Heart right ventricle (tissue), 16 donors: ENCODE data around the gene MYO1F. TPM values are rescaled to one million over a fixed set of nuclear protein-coding genes. Genes with fewer than 3 reads are reported as not detected.
A peak's percentile ranks its signal among the peaks of the same experiment; 100 is the strongest.

Source experiments
- ATAC-seq, 8 donors: fragments of 200-7000 bp; cut with Tn5 transposase; one replicate each; pipeline ENCODE4 v1.9.1; 2020; ENCODE audit warnings: mild to moderate bottlenecking in 8 of 8, moderate library complexity in 8 of 8, moderate number of reproducible peaks in 1 of 8
- DNase-seq, 2 donors: peaks; one replicate each; pipeline ENCODE4 v3.0.0-alpha.2; 2020
- H3K27ac ChIP-seq, 10 donors: fragments of 200-600 bp; sonication (generic) in 2 of 10; one replicate each; pipeline versions ENCODE4 v1.5.0 to v1.8.0; 2020 to 2022; ENCODE audit warnings: mild to moderate bottlenecking in 3 of 10
- H3K27me3 ChIP-seq, 7 donors: fragments of 200-600 bp; one replicate each; pipeline ENCODE4 v1.8.0; 2021 to 2022; ENCODE audit warnings: mild to moderate bottlenecking in 2 of 7
- H3K36me3 ChIP-seq, 9 donors: fragments of 200-600 bp; sonication (generic) in 1 of 9; one replicate each; pipeline versions ENCODE4 v1.5.0 to v1.8.0; 2020 to 2022; ENCODE audit warnings: mild to moderate bottlenecking in 2 of 9
- H3K4me1 ChIP-seq, 9 donors: fragments of 200-600 bp; sonication (generic) in 1 of 9; one replicate each; pipeline versions ENCODE4 v1.5.0 to v1.8.0; 2020 to 2022; ENCODE audit warnings: mild to moderate bottlenecking in 4 of 9
- H3K4me3 ChIP-seq, 10 donors: fragments of 200-600 bp; sonication (generic) in 2 of 10; one replicate each; pipeline versions ENCODE4 v1.5.0 to v1.8.0; 2020 to 2022; ENCODE audit warnings: mild to moderate bottlenecking in 7 of 10, moderate library complexity in 2 of 10
- H3K9me3 ChIP-seq, 11 donors: fragments of 200-600 bp in 10 of 11; sonication (generic) in 2 of 11; one replicate each; pipeline versions ENCODE4 v1.5.0 to v1.8.0; 2013 to 2022; ENCODE audit warnings: mild to moderate bottlenecking in 2 of 11, control low read depth in 1 of 11, moderate library complexity in 1 of 11
- WGBS, 2 donors: extraction: QIAGEN DNeasy Blood & Tissue Kit; methylation state at CpG; one replicate each; pipeline ENCODE4 v1.1.7; 2013; ENCODE audit warnings: inconsistent platforms in 1 of 2; 5-methylcytosine and 5-hydroxymethylcytosine counted together
- intact Hi-C, 10 donors: fragments of 100-400 bp; cut with DNase I; formaldehyde crosslinking; loops; one replicate each; pipeline versions ENCODE4 v1.11.1 to v1.14.2; 2022
- polyA plus RNA-seq, 2 donors: library from polyadenylated mRNA; stranded (reverse); fragments of 200-250 nt; gene quantifications; one replicate each; pipeline ENCODE4 v1.2.3, GENCODE V29; 2013
- total RNA-seq, 10 donors: library from RNA; stranded (reverse); fragmentation: NEBNext Ultra II Directional in 3 of 10; extraction: Animal tissue kit (Norgen Biotek cat#: 25700) in 3 of 10; gene quantifications; one replicate each; pipeline versions ENCODE4 v1.2.1 to v1.2.4, GENCODE V29; 2021 to 2023
- TF ChIP-seq, protein P1 (sequence below), 9 donors: fragments of 200-600 bp; sonication (generic) in 2 of 9; IDR thresholded peaks; one replicate each; pipeline versions ENCODE4 v1.5.0 to v1.8.0; 2021 to 2022; ENCODE audit warnings: antibody characterized with exemption in 9 of 9, mild to moderate bottlenecking in 5 of 9, moderate library complexity in 1 of 9
- donor health status: Arrhythmogenic right ventricular cardiomyopathy.
- donor health status: ischemic (EF 13 %, LVEDD 7.1; RV severe dilation, severe dysfunction).
- donor health status: healthy with polysubstance abuse.
- donor health status: DM: no; HTN: yes; CAD: no.
- donor health status: DM: no; HTN: no; CAD: no.
- donor health status: ischemic (EF 25% LVEDD 6.9; RV normal size, moderate dysfunction).
- donor health status: ischemic (EF 25% LVEDD 5.7; RV mildly dilated, moderate dysfunction).
- donor health status: healthy.
- donor health status: DM: yes; HTN: yes; CAD: no.
- donor health status: Ischemic cardiomyopathy.
- donor health status: ischemic (EF 35%, LVEDD 5.7; RV mildly dilated, moderate dysfunction).
- donor health status: nonischemic (EF 11% LVEDD 7.7; RV severe dilation, severe dysfunction).
- donor health status: DM: yes; HTN: yes; CAD: no.
- donor health status: PGD.
- donor health status: ischemic (EF 29% LVEDD 5.4; RV normal size, mild dysfunction).
- donor health status: nonischemic (EF 23%, LVEDD 6.1; RV moderate dilation, normal function).

Gene MYO1F
- total and polyA plus RNA-seq, 12 donors, result 2.0 to 25.7 (median 6.5) TPM

DNA sequence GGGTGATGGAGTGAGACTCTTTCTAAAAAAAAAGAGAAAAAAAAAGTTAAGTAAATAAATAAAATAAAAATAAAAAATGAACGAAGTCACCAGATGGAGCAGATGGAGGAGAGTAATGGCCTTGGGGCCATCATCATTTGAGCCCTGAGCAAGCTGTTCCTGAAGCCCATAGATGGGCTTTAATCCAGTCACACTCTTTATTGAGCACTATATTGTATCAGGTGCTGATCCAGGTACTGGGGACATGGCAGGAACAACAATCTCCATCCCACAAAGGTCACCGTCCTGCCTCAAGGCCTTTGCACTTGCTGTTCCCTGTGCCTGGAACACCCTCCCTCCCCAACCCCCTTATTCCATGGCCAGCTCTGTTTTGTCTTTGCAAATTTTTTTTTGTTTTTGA lies 37.2 kb upstream of the MYO1F start:
- Histone ChIP-seq H3K4me1 (peaks cover 0 to 17% (median 6%) of the 10 kb centered on the region in 9 donors), H3K9me3 (no peaks in the 10 kb centered on the region), H3K27ac (no peak overlapping the region), H3K36me3 (no peaks in the 10 kb centered on the region), H3K27me3 (peaks cover 0 to 23% (median 14%) of the 10 kb centered on the region in 7 donors), H3K4me3 (no peak overlapping the region)
- DNase-seq (no peak), ATAC-seq (no peak)
- WGBS, 2 donors, result 72 to 83% methylated on average over 2 of the region's 2 CpGs
- intact Hi-C loops, result no loop called here
- TF ChIP-seq, protein P1, sequence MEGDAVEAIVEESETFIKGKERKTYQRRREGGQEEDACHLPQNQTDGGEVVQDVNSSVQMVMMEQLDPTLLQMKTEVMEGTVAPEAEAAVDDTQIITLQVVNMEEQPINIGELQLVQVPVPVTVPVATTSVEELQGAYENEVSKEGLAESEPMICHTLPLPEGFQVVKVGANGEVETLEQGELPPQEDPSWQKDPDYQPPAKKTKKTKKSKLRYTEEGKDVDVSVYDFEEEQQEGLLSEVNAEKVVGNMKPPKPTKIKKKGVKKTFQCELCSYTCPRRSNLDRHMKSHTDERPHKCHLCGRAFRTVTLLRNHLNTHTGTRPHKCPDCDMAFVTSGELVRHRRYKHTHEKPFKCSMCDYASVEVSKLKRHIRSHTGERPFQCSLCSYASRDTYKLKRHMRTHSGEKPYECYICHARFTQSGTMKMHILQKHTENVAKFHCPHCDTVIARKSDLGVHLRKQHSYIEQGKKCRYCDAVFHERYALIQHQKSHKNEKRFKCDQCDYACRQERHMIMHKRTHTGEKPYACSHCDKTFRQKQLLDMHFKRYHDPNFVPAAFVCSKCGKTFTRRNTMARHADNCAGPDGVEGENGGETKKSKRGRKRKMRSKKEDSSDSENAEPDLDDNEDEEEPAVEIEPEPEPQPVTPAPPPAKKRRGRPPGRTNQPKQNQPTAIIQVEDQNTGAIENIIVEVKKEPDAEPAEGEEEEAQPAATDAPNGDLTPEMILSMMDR (IDR thresholded peaks at IDR 0.05), result no peak

DNA sequence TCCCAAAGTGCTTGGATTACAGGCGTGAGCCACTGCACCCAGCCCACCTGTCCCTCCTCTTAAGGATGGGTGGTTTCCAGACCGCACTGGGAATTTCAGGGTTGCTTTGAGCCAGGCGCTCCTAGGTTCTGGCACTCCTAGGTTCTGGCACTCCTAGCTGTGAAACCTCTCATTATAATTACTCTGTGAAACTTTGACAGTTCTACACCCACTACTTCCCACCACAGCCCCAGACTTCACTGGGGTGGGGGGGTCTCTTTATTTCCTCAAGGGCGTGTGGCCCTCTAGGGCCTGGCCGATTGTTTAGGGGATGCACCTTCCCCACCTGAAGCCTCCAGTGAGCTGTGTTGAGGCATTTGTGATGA lies 35.5 kb upstream of the MYO1F start:
- Histone ChIP-seq H3K4me1 (peaks cover 0 to 31% (median 15%) of the 10 kb centered on the region in 9 donors), H3K4me3 (no peak overlapping the region), H3K36me3 (no peaks in the 10 kb centered on the region), H3K27me3 (peaks cover 0 to 30% (median 4%) of the 10 kb centered on the region in 7 donors), H3K27ac (peak overlapping the region in 1 of 10 donors; percentile 58), H3K9me3 (no peaks in the 10 kb centered on the region)
- ATAC-seq (no peak), DNase-seq (no peak)
- TF ChIP-seq, protein P1 (IDR thresholded peaks at IDR 0.05), result no peak
- WGBS, 2 donors, result 58 to 66% methylated on average over 5 of the region's 5 CpGs
- intact Hi-C loops, result no loop called here

DNA sequence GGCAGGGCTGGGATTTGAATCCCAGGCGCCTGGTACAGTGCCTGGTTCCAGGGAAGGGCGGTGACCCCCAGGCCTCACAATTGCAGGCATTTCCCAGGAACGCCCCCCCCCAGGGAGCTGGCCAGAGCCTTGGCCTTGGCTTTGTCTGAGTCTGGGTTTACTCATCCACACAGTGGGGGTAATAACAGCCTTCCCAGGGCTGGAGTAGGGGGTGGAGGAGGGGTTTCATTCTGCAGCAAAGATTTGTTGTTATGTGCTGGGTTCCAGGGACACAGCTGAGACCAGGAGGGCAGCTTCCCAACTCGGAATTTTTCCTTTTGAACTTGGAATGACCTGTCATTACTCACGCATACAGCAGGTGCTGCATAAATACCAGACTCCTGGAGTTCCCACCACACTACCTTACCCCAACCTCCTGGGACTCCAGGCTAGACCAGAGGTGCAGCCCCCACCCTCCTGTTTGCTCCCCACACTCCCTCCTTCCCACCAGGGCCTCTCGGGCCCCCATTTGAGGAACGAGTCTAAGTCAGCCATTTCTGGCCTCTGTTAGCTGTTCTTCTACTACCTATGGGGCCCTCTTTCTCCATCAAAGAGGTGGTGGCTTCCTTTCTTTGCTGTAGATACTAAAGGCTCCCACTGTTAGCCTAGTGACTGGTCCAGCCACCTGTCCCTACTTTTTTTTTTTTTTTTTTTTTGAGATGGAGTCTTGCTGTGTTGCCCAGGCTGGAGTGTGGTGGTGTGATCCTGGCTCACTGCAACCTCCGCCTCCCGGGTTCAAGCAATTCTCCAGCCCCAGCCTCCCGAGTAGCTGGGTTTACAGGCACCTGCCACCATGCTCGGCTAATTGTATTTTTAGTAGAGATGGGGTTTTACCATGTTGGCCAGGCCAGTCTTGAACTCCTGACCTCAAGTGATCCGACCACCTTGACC lies 34.9 kb upstream of the MYO1F start:
- peaks cover 0 to 4% (median 0%) of the 10 kb centered on the region in 9 donors for H3K36me3 ChIP-seq
- no peak overlapping the region for H3K4me3 ChIP-seq
- ATAC-seq, result peak; percentile 10 to 68 (median 42)
- 40 to 43% methylated on average over 12 of the region's 12 CpGs for WGBS, 2 donors
- H3K9me3 ChIP-seq, result no peaks in the 10 kb centered on the region
- peaks cover 0 to 24% (median 0%) of the 10 kb centered on the region in 7 donors for H3K27me3 ChIP-seq
- peak; percentile 58 to 78 for DNase-seq
- intact Hi-C loops, result no loop called here
- peaks cover 0 to 38% (median 15%) of the 10 kb centered on the region in 9 donors for H3K4me1 ChIP-seq
- peak overlapping the region in 7 of 10 donors; percentile 30 to 58 (median 37) for H3K27ac ChIP-seq
- TF ChIP-seq, protein P1 (IDR thresholded peaks at IDR 0.05), result no peak

DNA sequence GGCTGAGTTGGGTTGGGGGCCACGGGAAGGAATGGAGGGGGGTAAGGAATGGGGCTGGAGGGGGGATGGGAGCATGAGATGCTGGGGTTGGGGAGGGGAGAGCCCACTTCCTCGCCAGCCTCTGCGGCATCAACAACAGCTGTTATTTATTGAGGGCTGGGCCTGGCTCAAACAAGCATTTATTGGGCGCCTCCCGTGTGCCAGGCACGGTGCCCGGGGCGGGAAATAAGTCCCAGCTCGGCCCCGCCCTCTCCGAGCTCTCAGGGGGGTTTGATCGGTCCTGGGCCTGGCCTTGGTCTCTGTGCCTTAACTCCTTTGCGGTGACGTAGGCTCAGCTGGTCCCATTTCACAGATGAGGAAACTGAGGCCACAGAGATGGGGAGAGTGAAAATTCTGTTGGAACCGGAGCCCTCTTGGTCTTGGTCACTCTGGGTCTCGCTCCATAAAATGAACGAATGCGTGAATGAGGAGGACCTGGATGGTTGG lies 34.2 kb upstream of the MYO1F start:
- WGBS, 2 donors, result 41 to 42% methylated on average over 17 to 18 of the region's 18 CpGs
- no peaks in the 10 kb centered on the region for H3K9me3 ChIP-seq
- H3K4me3 ChIP-seq, result no peak overlapping the region
- TF ChIP-seq, protein P1 (IDR thresholded peaks at IDR 0.05), result no peak
- ATAC-seq (no peak), DNase-seq (peak in 1 of 2 donors; percentile 55)
- peak overlapping the region in 7 of 10 donors; percentile 30 to 58 (median 37) for H3K27ac ChIP-seq
- intact Hi-C loops, result no loop called here
- peaks cover 0 to 22% (median 0%) of the 10 kb centered on the region in 7 donors for H3K27me3 ChIP-seq
- peaks cover 0 to 4% (median 0%) of the 10 kb centered on the region in 9 donors for H3K36me3 ChIP-seq
- peaks cover 0 to 41% (median 15%) of the 10 kb centered on the region in 9 donors for H3K4me1 ChIP-seq
